Measurements from ENCODE around the gene BATF3. TPM values are rescaled to one million over a fixed set of nuclear protein-coding genes. Genes with fewer than 3 reads are reported as not detected.

BATF3 gene
- total RNA-seq, 1 experiment from 2014 or later: 2.1 TPM

DNA sequence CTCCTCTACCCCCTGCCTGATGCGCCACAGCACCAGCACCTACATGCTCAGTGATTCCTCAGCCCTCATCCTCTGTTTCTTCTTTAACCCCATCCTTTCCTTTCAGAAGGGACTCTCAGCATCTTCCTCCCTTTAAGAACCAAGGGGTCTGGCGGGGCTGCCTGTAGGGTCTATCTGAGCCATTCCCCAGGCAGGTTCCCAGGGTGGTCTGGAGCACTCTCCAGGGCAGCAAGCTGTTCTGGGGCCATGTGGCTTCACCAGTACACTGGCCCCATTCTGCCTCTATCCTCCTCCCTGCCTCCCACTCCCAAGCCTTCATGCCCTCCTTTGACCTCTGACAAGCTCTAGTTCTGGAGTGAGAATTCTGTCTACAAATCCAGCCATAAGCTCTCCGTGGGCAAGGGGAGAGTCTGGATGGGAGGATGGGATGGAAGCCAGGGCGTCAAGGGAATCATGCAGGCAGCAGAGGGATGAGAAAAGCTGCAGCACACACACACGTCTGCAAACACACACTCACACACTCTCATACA lies 10.4 kb downstream of the BATF3 start:
- no peak overlapping the region for H2AFZ ChIP-seq (ENCODE audit: low read length)
- no peaks in the 10 kb centered on the region for H3K9me3 Mint-ChIP-seq
- H2BK12ac ChIP-seq (ENCODE audit: insufficient read length, low read depth, low read length): no peak overlapping the region
- H3K4me1 ChIP-seq (ENCODE audit: insufficient read depth, low read length): peaks cover 5% of the 10 kb centered on the region; the same call in 1 of the 2 replicates
- no peaks in the 10 kb centered on the region for H3K9me3 ChIP-seq (ENCODE audit: control insufficient read depth, low read depth, low read length)
- no peaks in the 10 kb centered on the region for H3K36me3 Mint-ChIP-seq (ENCODE audit: insufficient read depth in 1 of 3, low read depth in 3 of 3)
- no CpG with 5 or more reads among the region's 5 CpGs for WGBS (ENCODE audit: extremely low coverage, insufficient read length, low lambda C conversion rate)
- H3K79me1 ChIP-seq (ENCODE audit: insufficient read depth, low read depth, low read length, poor library complexity, severe bottlenecking): no peaks in the 10 kb centered on the region
- H4K20me1 ChIP-seq (ENCODE audit: control insufficient read depth, insufficient read depth, insufficient read length): no peaks in the 10 kb centered on the region
- H2BK5ac ChIP-seq (ENCODE audit: insufficient read length, low read length): no peak overlapping the region
- H3K27me3 Mint-ChIP-seq (ENCODE audit: low read depth): peaks cover 17% of the 10 kb centered on the region
- H3T11ph ChIP-seq (ENCODE audit: low read length): no peak overlapping the region
- no peak overlapping the region for H2BK15ac ChIP-seq (ENCODE audit: low read depth, low read length)
- no peaks in the 10 kb centered on the region for H3K79me2 ChIP-seq (ENCODE audit: insufficient read depth, low read length)
- H3K9ac ChIP-seq (ENCODE audit: extremely low read depth, insufficient read length, low read length): no peak overlapping the region
- no peak overlapping the region for H3K4me3 Mint-ChIP-seq
- H3K4me2 ChIP-seq (ENCODE audit: insufficient read depth, insufficient read length, low read length): no peak overlapping the region
- H3K27me3 ChIP-seq (ENCODE audit: insufficient read depth, low read length): no peaks in the 10 kb centered on the region
- 0 out of 4 replicates have a peak, but pooled peaks cover 0 to 4% of the 10 kb centered on the region in 2 experiments for H3K4me1 Mint-ChIP-seq
- H2BK20ac ChIP-seq (ENCODE audit: low read depth, low read length, poor library complexity, severe bottlenecking): no peak overlapping the region
- H4K8ac ChIP-seq (replicated peaks; ENCODE audit: insufficient read length, low read depth, low read length): no peak overlapping the region
- TF ChIP-seq, protein P1, sequence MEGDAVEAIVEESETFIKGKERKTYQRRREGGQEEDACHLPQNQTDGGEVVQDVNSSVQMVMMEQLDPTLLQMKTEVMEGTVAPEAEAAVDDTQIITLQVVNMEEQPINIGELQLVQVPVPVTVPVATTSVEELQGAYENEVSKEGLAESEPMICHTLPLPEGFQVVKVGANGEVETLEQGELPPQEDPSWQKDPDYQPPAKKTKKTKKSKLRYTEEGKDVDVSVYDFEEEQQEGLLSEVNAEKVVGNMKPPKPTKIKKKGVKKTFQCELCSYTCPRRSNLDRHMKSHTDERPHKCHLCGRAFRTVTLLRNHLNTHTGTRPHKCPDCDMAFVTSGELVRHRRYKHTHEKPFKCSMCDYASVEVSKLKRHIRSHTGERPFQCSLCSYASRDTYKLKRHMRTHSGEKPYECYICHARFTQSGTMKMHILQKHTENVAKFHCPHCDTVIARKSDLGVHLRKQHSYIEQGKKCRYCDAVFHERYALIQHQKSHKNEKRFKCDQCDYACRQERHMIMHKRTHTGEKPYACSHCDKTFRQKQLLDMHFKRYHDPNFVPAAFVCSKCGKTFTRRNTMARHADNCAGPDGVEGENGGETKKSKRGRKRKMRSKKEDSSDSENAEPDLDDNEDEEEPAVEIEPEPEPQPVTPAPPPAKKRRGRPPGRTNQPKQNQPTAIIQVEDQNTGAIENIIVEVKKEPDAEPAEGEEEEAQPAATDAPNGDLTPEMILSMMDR (conservative IDR thresholded peaks at IDR 0.05): no peak
- H3K14ac ChIP-seq (ENCODE audit: insufficient read depth, low read length): no peak overlapping the region; the same call in 1 of the 2 replicates
- H2BK120ac ChIP-seq (ENCODE audit: low read depth, low read length, poor library complexity, severe bottlenecking): no peak overlapping the region
- no peak overlapping the region for H2AK5ac ChIP-seq (ENCODE audit: insufficient read length, low read length)
- no peak overlapping the region for H3K23ac ChIP-seq (ENCODE audit: insufficient read length, low read depth, low read length)
- H4K91ac ChIP-seq (ENCODE audit: insufficient read length, low read depth, low read length): peak overlapping the region; percentile 2
- H3K27ac Mint-ChIP-seq: no peak overlapping the region
- peak overlapping the region; percentile 70 for H3K56ac ChIP-seq (ENCODE audit: insufficient read length, low read depth, low read length)
- DNase-seq: no peak
- H3K4ac ChIP-seq (ENCODE audit: low read depth, low read length): no peak overlapping the region
- H4K5ac ChIP-seq (ENCODE audit: insufficient read length, low read depth, low read length): no peak overlapping the region
- no peaks in the 10 kb centered on the region for H3K23me2 ChIP-seq (ENCODE audit: insufficient read length, low read depth, low read length, poor library complexity, severe bottlenecking)
- H3K18ac ChIP-seq (ENCODE audit: insufficient read length, low read depth, low read length): no peak overlapping the region
- H3K27ac ChIP-seq (ENCODE audit: insufficient read length, low read depth, low read length): no peak overlapping the region
